ENCODE results near the gene SLC10A6.

SLC10A6 gene

GRCh38 chr4:86848732-86849619 lies at the start of gene SLC10A6:
Gene SLC10A6 (minus strand): TSS chr4:86849384. CDS start chr4:86849115, 269 bp downstream.
- no peak for TF ChIP-seq CTCF (IDR thresholded peaks at IDR 0.05; ENCODE audit: low read depth, low read length, missing control alignments)
- Histone ChIP-seq H3K27me3 (replicated peaks) (no peaks in the 10 kb centered on the region), H3K4me3 (ENCODE audit: low read depth, low read length) (no peak within 1 kb of the TSS), H3K27ac (no peak within 1 kb of the TSS), H3K36me3 (replicated peaks) (no peaks in the 10 kb centered on the region)
- no peak for DNase-seq
- in situ Hi-C loops (cut with HindIII; ENCODE audit: low pct_ligation_motif_present, low sequenced_read_pairs), result no loop called here

DNA sequence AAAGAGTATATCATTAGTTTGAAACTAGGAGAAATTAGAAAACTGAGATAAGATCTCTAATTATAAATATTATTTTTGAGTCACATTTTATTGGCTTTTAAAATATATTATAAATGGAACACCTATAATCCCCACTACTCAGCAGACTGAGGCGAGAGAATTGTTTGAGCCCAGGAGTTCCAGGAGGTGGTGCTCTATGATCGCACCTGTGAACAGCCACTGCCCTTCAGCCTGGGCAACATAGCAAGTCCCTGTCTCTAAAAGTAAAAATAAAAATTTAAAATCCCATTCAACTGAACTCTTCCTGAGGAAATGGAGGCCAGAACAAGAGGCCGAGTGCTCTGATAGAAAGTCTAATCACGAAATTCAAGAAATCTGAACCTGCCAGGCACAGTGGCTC lies 49.4 kb upstream of the SLC10A6 start:
- no peaks in the 10 kb centered on the region for H3K27me3 ChIP-seq (replicated peaks)
- H3K4me3 ChIP-seq (ENCODE audit: low read depth, low read length), result no peak overlapping the region
- peak; percentile 50 for TF ChIP-seq CTCF (IDR thresholded peaks at IDR 0.05; ENCODE audit: low read depth, low read length, missing control alignments)
- no peaks in the 10 kb centered on the region for H3K36me3 ChIP-seq (replicated peaks)
- DNase-seq, result peak; percentile 9
- in situ Hi-C loops (cut with HindIII; ENCODE audit: low pct_ligation_motif_present, low sequenced_read_pairs), result no loop called here
- H3K27ac ChIP-seq, result no peak overlapping the region

GRCh38 chr4:86896596-86896995 lies 47.4 kb upstream of the SLC10A6 start:
- TF ChIP-seq CTCF (IDR thresholded peaks at IDR 0.05; ENCODE audit: low read depth, low read length, missing control alignments), result no peak
- DNase-seq, result no peak
- H3K27me3 ChIP-seq (replicated peaks), result no peaks in the 10 kb centered on the region
- H3K36me3 ChIP-seq (replicated peaks), result no peaks in the 10 kb centered on the region
- in situ Hi-C loops (cut with HindIII; ENCODE audit: low pct_ligation_motif_present, low sequenced_read_pairs), result no loop called here
- no peak overlapping the region for H3K27ac ChIP-seq
- no peak overlapping the region for H3K4me3 ChIP-seq (ENCODE audit: low read depth, low read length)

GRCh38 chr4:86895692-86896488 lies 46.7 kb upstream of the SLC10A6 start:
- Histone ChIP-seq H3K27ac (no peak overlapping the region), H3K36me3 (replicated peaks) (no peaks in the 10 kb centered on the region), H3K27me3 (replicated peaks) (no peaks in the 10 kb centered on the region), H3K4me3 (ENCODE audit: low read depth, low read length) (no peak overlapping the region)
- peak; percentile 58 for TF ChIP-seq CTCF (IDR thresholded peaks at IDR 0.05; ENCODE audit: low read depth, low read length, missing control alignments)
- peak; percentile 61 for DNase-seq
- in situ Hi-C loops (cut with HindIII; ENCODE audit: low pct_ligation_motif_present, low sequenced_read_pairs), result no loop called here

DNA sequence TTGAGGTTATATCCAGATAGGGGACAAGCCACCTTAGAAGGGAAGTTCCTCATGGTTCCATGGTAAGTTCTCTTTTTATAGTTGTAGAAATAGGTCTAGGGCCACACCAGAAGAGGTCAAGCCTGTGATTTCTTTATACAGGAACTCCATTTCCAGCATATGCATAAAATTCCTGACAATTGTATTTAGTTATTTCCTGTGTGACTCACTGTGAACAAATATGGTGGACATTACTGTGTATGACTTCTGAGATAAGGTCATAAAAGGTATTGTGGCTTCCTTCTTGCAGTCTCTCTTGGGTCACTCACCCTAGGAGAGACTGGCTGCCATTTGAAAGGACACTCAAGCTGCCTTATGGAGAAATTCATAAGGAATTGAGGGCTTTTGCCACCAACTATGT lies 45.3 kb upstream of the SLC10A6 start:
- in situ Hi-C loops (cut with HindIII; ENCODE audit: low pct_ligation_motif_present, low sequenced_read_pairs), result no loop called here
- no peak for TF ChIP-seq CTCF (IDR thresholded peaks at IDR 0.05; ENCODE audit: low read depth, low read length, missing control alignments)
- H3K27me3 ChIP-seq (replicated peaks), result no peaks in the 10 kb centered on the region
- no peak overlapping the region for H3K4me3 ChIP-seq (ENCODE audit: low read depth, low read length)
- H3K36me3 ChIP-seq (replicated peaks), result no peaks in the 10 kb centered on the region
- H3K27ac ChIP-seq, result peak overlapping the region; percentile 17
- peak; percentile 9 for DNase-seq
